T-helper 17 cell (primary cell): Measurements from ENCODE around the gene FAM32A. TPM values are rescaled to one million over a fixed set of nuclear protein-coding genes. Genes with fewer than 3 reads are reported as not detected.

Experiments
- ATAC-seq: fragments of 150-1000 bp; cut with Tn5 transposase; 2 replicates; pipeline ENCODE4 v1.10.0; 2021; ENCODE audit warnings: mild to moderate bottlenecking, moderate library complexity
- DNase-seq, 3 donors: peaks; one replicate each; pipeline versions ENCODE4 v3.0.0 to v3.0.0-alpha.2; 2020 to 2021
- H3K9me3 ChIP-seq: one replicate; pipeline ENCODE4 v1.7.0; 2013; ENCODE audit warnings: low read length, mild to moderate bottlenecking; ENCODE audit not compliant: control insufficient read depth, poor library complexity, severe bottlenecking
- H3K27ac Mint-ChIP-seq: one replicate; pipeline ENCODE4 v1.8.0; 2022; ENCODE audit warnings: mild to moderate bottlenecking, moderate library complexity, mixed read lengths
- H3K27me3 Mint-ChIP-seq: one replicate; pipeline ENCODE4 v1.8.0; 2022; ENCODE audit warnings: mixed read lengths
- H3K36me3 Mint-ChIP-seq: one replicate; pipeline ENCODE4 v1.8.0; 2022; ENCODE audit warnings: low read depth, mixed read lengths
- H3K4me1 Mint-ChIP-seq: one replicate; pipeline ENCODE4 v1.8.0; 2022; ENCODE audit warnings: mild to moderate bottlenecking, mixed read lengths
- H3K4me3 Mint-ChIP-seq: one replicate; pipeline ENCODE4 v1.8.0; 2022; ENCODE audit warnings: mild to moderate bottlenecking, moderate library complexity, mixed read lengths
- total RNA-seq, 4 donors: library from RNA in 2 of 4; stranded (reverse) in 2 of 4; gene quantifications; one replicate each; pipeline ENCODE4 v1.2.3 and lab custom pipeline; 2022 to 2026

Gene FAM32A
- total RNA-seq, 2 donors from 2014 or later: 33.7 to 48.8 TPM

DNA sequence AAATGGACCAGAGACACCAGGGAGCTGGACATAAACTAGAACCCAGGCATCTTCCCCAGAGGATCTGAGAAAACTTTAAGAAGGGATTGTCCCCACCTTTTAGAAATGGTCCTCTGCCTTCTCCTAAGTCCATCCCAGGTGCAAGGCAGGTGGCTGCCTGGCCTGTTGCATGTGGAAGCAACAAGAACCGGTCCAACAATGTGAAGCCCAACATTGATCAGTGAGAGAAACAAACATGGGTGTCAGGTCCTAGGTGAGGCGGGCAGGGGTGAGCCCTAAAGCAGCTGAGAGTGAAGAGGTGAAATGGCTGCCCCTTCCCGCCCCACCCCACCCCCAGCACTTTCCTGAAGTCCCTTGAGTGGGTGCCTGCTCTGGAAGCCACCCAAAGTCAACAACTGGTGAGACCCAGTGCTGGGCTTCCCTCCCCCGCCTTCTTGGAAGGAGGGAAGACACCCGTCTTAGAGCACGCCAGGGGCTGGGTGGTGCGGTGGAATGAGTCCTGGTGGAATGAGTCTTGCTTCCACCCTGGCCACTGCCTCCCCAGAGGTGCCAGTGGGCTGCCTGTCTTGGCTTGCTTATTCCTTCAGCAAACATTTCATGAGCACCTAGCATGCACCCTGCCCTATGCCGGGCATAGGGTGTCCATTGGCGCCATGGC is 14.2 kb downstream of the FAM32A start:
- Mint-ChIP-seq H3K4me3 (peak overlapping the region; percentile 78), H3K27ac (peak overlapping the region; percentile 67), H3K36me3 (peaks cover 8% of the 10 kb centered on the region), H3K4me1 (peaks cover 32% of the 10 kb centered on the region), H3K27me3 (no peaks in the 10 kb centered on the region)
- DNase-seq: no peak
- no peaks in the 10 kb centered on the region for H3K9me3 ChIP-seq
- no peak for ATAC-seq

DNA sequence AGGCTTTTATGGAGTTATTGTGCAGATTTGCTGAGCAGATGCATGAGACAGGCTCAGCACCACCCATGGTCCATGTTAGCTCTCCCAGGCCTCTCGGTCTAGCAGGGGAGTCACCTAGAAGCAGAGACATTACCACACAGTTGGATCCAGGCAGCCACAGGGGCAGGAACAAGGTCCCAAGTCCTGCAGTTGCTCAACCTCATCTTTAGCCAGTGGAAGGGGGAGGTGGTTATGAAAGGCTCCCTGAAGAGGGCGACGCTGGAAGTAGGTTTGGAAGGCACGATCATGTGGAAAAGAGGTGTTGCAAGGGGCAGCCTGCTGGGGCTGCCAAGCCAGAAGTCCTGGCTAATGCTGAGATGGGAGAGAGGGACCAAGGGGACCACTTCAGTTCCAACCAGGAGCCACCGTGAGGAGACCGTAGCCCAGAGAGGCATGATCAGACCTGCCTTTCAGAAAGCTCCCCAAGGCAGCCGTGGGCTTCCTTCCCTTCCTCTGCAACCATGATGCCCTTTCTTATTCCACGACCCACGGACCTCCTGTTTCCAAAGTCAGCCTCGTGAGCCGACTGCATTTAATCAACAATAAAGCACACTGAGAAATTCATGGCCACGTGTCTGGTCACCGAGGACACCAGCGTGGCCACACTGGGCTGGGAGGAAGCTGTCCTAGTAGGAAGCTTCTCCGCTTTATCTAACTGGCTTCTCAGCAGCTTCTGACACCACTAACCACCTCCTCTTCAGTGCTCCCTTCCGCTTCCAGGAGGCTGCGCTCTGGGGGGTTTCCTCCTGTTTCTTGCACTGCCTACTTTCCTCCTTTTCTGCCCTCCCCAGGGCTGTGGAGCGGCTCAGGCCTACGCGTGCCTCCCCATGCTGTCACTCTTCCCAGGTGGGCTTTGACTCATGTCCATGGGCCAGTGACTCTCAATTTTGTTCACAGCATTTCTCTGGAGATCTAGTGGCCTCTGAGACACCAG is 15.1 kb downstream of the FAM32A start:
- ATAC-seq: no peak
- Mint-ChIP-seq H3K4me1 (peaks cover 32% of the 10 kb centered on the region), H3K27me3 (no peaks in the 10 kb centered on the region), H3K36me3 (peaks cover 8% of the 10 kb centered on the region), H3K27ac (peak overlapping the region; percentile 71), H3K4me3 (peak overlapping the region; percentile 41)
- no peaks in the 10 kb centered on the region for H3K9me3 ChIP-seq
- no peak for DNase-seq

DNA sequence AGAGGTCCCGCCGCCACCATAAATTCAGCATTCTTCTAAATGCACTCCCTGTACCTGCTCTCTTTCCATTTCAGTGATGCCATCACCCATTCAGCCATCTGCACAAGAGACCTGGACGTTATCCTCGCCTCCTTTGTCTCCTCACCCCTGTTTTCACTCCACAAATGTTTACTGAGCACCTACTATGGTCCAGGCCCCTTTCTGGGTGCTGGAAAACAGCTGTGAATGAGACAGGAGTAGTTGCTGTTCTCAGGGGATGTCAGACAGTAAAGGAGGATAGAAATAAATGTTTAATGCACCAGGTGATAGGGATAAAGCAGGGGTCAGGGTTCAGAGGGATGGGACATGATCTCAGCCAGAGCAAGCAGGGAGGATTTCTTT is 15.8 kb downstream of the FAM32A start:
- no peaks in the 10 kb centered on the region for H3K9me3 ChIP-seq
- H3K4me1 Mint-ChIP-seq: peaks cover 32% of the 10 kb centered on the region
- no peak for DNase-seq
- H3K27ac Mint-ChIP-seq: peak overlapping the region; percentile 71
- H3K36me3 Mint-ChIP-seq: peaks cover 8% of the 10 kb centered on the region
- no peak overlapping the region for H3K4me3 Mint-ChIP-seq
- ATAC-seq: no peak
- no peaks in the 10 kb centered on the region for H3K27me3 Mint-ChIP-seq

DNA sequence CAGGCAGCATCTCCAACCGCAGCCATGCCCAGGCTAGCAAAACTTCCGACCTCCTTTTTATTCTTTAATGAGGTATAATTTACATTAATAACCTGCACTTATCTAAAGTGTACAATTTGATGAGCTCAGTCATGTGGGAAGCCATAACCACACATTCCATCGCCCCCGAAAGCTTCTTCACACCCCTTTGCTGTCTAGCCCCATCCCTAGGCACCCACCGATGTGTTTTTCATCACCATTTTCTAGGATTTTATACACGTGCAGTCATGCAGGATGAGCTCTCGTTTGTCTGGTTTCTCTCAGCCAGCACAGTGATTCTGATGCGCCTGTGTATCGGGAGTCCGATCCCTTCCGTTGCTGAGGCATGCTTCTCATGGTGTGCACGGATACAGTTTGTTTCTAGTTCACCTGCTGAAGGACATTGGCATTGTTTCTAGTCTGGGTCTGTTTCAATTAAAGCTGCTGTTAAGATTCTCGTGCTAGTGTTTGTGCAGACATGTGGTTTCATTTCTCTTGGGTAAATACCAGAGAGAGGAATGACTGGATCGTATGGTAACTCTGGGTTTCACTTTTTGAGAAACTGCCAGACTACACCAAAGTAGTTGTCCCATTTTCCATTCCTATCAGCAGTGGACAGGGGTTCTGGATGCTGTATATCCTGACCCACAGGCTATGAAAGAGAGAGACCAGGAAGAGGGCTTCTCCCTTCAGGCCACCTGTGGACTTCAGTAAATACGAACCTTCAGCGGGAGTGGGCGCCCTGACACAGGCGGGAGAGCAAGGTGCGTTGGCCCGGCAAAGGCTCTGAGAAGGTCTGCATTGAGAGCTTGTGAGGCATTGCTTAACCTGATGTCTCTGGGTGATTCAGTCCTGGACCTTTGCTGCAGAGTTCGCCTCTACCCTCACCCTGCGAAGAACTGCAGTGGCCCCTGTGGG is 17.4 kb downstream of the FAM32A start:
- peak overlapping the region; percentile 45 for H3K27ac Mint-ChIP-seq
- H3K4me1 Mint-ChIP-seq: peaks cover 33% of the 10 kb centered on the region
- peaks cover 8% of the 10 kb centered on the region for H3K36me3 Mint-ChIP-seq
- H3K27me3 Mint-ChIP-seq: no peaks in the 10 kb centered on the region
- H3K4me3 Mint-ChIP-seq: no peak overlapping the region
- DNase-seq: no peak
- ATAC-seq: no peak
- no peaks in the 10 kb centered on the region for H3K9me3 ChIP-seq

DNA sequence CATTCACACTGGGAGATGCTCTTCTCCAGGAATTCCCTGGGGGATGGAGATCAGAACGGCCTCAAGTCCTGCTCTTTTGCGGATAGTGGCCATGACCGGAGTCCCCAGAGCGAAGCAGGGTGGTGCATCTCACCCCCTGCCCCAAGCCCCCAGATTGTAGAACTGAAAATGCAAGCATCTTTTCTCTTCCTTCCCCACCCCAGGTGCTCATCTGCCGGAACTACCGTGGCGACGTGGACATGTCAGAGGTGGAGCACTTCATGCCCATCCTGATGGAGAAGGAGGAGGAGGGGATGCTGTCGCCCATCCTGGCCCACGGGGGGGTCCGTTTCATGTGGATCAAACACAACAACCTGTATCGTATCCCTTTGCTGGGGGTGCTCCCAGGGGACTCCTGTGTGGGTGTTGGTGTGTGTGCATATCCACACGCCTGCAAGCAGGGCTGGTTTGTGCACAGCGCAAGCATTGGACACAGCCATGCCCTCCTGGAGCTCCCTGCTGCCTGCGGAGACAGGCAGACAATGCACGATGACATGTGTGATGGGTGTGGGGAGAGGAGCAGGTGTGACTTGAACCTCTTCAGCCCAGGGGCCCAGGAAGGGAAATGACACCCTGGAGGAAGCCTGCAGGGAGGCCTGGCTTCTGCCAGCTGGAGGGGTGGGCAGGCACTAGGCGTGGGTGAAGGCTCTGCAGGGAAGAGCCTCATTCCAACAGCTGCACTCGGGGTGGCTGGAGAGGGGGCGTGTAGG is 18.2 kb downstream of the FAM32A start:
- no peak for ATAC-seq
- no peak for DNase-seq
- H3K36me3 Mint-ChIP-seq: peaks cover 10% of the 10 kb centered on the region
- no peak overlapping the region for H3K4me3 Mint-ChIP-seq
- H3K27me3 Mint-ChIP-seq: no peaks in the 10 kb centered on the region
- peak overlapping the region; percentile 45 for H3K27ac Mint-ChIP-seq
- H3K9me3 ChIP-seq: no peaks in the 10 kb centered on the region
- H3K4me1 Mint-ChIP-seq: peaks cover 33% of the 10 kb centered on the region

DNA sequence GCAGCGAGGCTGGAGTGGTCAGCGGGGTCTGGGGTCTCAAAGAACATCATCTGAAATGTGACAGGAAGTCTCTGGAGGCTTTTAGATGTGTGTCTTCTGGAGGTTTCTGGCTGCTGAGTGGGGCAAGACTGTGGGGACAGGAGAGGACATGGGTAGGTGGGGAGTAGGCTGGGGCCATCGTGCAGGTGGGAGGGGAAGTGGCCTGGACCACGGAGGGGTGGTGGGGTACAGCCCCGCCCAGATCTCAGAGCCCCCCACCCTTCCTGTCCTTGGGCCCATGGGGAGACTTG is 18.7 kb downstream of the FAM32A start:
- no peak overlapping the region for H3K27ac Mint-ChIP-seq
- H3K4me3 Mint-ChIP-seq: no peak overlapping the region
- no peaks in the 10 kb centered on the region for H3K27me3 Mint-ChIP-seq
- no peak for DNase-seq
- H3K9me3 ChIP-seq: no peaks in the 10 kb centered on the region
- H3K4me1 Mint-ChIP-seq: peaks cover 32% of the 10 kb centered on the region
- H3K36me3 Mint-ChIP-seq: peaks cover 10% of the 10 kb centered on the region
- no peak for ATAC-seq

DNA sequence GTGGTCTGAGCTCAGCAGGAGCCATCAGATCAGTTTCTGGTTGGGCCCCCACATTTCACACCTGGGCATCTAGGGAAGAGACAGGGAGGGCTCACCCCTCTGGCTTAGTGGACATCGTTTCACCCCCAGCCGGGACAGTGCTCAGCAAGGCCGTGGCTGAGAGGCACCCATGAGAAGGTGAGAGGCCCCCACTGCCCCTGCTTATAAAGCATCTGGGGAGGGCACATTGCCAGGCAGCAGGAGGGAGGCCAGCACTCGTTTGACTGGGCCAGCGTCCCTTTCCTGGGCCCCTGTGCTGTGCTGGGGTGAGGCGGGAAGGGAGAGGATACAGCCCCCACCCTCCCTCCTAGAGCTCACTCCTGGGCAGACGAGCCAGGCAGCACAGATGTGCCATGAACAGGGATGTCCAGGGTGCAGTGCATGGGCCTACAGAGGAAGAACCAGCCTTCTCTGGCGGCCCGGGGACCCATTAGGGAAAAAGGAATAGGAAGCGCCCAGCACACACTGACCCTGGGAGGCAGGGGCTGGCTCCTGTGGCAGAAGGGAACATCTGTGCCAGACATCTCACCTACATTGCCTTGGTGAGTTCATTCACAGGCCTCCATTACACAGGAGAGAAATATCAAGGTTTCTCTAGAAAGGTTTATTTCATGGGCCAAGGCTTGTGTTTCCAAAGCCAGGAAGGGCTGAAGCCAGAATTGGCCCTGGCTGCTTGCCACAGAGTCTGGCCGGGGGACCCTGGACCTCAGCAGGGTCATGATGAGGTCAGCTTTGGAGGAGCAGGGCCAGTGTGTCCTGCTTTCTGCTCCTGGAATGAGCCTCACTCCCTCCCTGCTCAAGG is 20.2 kb downstream of the FAM32A start:
- no peak overlapping the region for H3K4me3 Mint-ChIP-seq
- DNase-seq (no peak), ATAC-seq (no peak)
- H3K27ac Mint-ChIP-seq: no peak overlapping the region
- no peaks in the 10 kb centered on the region for H3K27me3 Mint-ChIP-seq
- H3K36me3 Mint-ChIP-seq: peaks cover 13% of the 10 kb centered on the region
- H3K4me1 Mint-ChIP-seq: peaks cover 25% of the 10 kb centered on the region
- H3K9me3 ChIP-seq: no peaks in the 10 kb centered on the region

DNA sequence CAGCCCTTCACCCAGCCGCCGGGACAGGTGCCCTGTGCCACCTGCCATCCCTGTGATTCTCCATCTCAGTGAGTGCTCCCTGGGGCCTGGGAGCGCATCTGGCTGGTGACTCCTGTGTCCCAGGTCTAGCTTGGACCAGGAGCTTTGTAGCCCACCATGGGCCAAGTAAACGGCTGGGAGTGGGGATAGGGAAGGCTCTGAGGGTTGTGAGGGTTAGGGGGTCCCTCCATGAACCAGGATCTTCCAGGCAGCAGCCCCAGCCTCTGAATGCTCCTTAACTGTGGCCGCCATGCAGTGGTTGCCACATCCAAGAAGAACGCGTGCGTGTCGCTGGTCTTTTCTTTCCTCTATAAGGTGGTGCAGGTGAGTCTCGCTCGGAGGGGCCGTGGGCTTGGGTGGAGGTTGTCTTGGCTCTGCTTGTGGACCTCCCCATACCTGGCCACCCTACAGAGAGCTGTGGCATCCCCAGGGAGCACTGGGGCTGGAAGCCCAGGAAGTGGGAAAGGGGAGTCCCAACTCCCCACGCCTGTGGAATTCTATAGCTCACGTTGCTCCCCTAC is 20.9 kb downstream of the FAM32A start:
- Mint-ChIP-seq H3K27ac (peak overlapping the region; percentile 85), H3K4me3 (peak overlapping the region; percentile 25)

DNA sequence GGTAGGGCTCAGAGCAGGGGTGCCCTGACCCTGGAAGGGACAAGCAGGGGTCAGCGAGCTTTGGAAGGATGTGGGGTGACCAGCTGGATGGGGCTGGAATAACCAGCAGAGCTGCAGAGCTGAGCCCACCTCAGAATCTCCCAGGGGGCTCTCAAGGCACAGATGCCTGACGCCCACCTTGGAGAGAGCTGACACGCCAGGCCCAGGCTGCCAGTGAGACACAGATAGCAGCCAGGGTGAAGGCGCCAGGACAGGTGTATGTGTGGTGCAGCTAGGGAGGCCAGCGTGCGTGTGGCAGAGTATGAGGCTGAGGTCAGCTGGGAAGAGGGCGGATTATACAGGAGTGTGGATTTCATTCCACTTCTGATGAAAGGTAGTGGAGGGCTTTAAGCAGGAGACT is 21.4 kb downstream of the FAM32A start:
- no peaks in the 10 kb centered on the region for H3K9me3 ChIP-seq
- DNase-seq: no peak
- H3K27me3 Mint-ChIP-seq: no peaks in the 10 kb centered on the region
- H3K4me3 Mint-ChIP-seq: no peak overlapping the region
- ATAC-seq: no peak
- peak overlapping the region; percentile 85 for H3K27ac Mint-ChIP-seq
- peaks cover 20% of the 10 kb centered on the region for H3K4me1 Mint-ChIP-seq
- peaks cover 10% of the 10 kb centered on the region for H3K36me3 Mint-ChIP-seq

More for the DNA sequence above, 20.9 kb downstream of the FAM32A start:
- H3K36me3 Mint-ChIP-seq: peaks cover 11% of the 10 kb centered on the region
- ATAC-seq (no peak), DNase-seq (no peak)
- no peaks in the 10 kb centered on the region for H3K27me3 Mint-ChIP-seq
- peaks cover 22% of the 10 kb centered on the region for H3K4me1 Mint-ChIP-seq
- no peaks in the 10 kb centered on the region for H3K9me3 ChIP-seq

DNA sequence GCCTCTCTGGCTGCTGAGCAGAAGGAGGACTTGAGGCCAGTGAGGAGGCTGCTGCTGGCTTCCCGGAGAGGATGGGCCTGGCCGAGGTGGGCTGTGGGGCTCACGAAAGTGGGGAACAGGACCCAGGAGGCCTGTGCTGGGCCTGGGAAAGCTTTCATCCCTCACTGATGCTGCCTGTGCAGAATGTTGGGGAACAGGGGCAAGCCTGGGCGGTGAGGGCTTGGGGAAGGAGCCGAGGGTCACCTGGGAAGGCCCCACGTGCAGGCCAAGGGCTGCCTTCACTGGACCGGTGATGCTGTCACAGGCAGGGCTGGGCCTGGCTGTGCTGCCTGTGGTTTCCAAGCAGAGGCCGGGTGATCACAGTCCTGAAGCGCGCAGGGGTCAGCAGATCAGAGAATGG is 21.9 kb downstream of the FAM32A start:
- peaks cover 12% of the 10 kb centered on the region for H3K36me3 Mint-ChIP-seq
- DNase-seq: no peak
- H3K27me3 Mint-ChIP-seq: no peaks in the 10 kb centered on the region
- H3K9me3 ChIP-seq: no peaks in the 10 kb centered on the region
- H3K27ac Mint-ChIP-seq: peak overlapping the region; percentile 85
- no peak overlapping the region for H3K4me3 Mint-ChIP-seq
- no peak for ATAC-seq
- peaks cover 23% of the 10 kb centered on the region for H3K4me1 Mint-ChIP-seq

DNA sequence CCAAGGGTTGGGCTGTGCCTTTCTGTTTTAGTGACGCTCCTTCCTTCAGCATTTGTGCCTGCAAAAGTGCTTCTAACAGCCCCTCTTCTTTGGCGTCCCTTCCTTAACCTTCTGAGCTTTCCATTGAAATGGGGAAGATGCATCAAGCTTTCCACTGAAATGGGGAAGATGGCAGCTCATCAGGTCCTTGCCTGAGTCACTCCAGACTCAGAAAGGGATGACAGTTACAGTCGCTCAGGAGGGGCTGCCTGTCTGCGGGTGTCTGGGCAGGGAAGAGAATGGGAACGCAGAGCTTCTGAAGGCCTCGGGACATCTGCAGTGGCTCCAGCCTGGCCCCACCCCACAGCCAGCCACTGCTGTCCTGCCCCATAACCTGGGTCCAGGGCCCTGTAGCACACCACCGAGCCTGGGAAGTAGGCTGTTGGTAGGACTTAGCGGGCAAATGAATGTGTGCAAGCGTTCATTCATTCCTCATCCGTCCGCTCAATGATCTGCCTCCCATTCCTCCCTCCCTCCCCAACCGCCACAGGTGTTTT is 22.3 kb downstream of the FAM32A start:
- no peak for DNase-seq
- H3K4me3 Mint-ChIP-seq: no peak overlapping the region
- H3K27me3 Mint-ChIP-seq: no peaks in the 10 kb centered on the region
- H3K27ac Mint-ChIP-seq: peak overlapping the region; percentile 85
- H3K9me3 ChIP-seq: no peaks in the 10 kb centered on the region
- no peak for ATAC-seq
- H3K36me3 Mint-ChIP-seq: peaks cover 17% of the 10 kb centered on the region
- H3K4me1 Mint-ChIP-seq: peaks cover 25% of the 10 kb centered on the region
